HG02870 (cell line): ENCODE measurements around the gene ZNRF2.

Experiments used
- ATAC-seq: cut with Tn5 transposase; IDR thresholded peaks from one replicate; pipeline ENCODE4 v1.9.1; 2021; ENCODE audit warnings: mild to moderate bottlenecking, moderate library complexity; ENCODE audit not compliant: unreplicated experiment

ZNRF2 gene

GRCh38 chr7:30320392-30320791 lies 36.0 kb downstream of the ZNRF2 start:
- no peak for ATAC-seq

- ATAC-seq: no peak
Measured at GRCh38 chr7:30321089-30321881, 36.9 kb downstream of the ZNRF2 start.

- ATAC-seq: no peak
Measured at GRCh38 chr7:30321882-30322192, 37.4 kb downstream of the ZNRF2 start.

- peak; percentile 73 for ATAC-seq
Measured at GRCh38 chr7:30322271-30323005, 38.0 kb downstream of the ZNRF2 start.

GRCh38 chr7:30323006-30323355 lies 38.6 kb downstream of the ZNRF2 start:
- peak; percentile 45 for ATAC-seq

- ATAC-seq: no peak
Measured at GRCh38 chr7:30327813-30328212, 43.4 kb downstream of the ZNRF2 start.

GRCh38 chr7:30328381-30328780 lies 44.0 kb downstream of the ZNRF2 start:
- no peak for ATAC-seq

- no peak for ATAC-seq
Measured at GRCh38 chr7:30329716-30330115, 45.3 kb downstream of the ZNRF2 start.

- peak; percentile 67 for ATAC-seq
Measured at GRCh38 chr7:30330134-30331111, 46.0 kb downstream of the ZNRF2 start.

- no peak for ATAC-seq
Measured at GRCh38 chr7:30331338-30331737, 46.9 kb downstream of the ZNRF2 start.

- ATAC-seq: no peak
Measured at GRCh38 chr7:30332549-30332948, 48.2 kb downstream of the ZNRF2 start.

- no peak for ATAC-seq
Measured at GRCh38 chr7:30335763-30336487, 51.5 kb downstream of the ZNRF2 start.

GRCh38 chr7:30344513-30344912 lies 60.1 kb downstream of the ZNRF2 start:
- ATAC-seq: no peak

- no peak for ATAC-seq
Measured at GRCh38 chr7:30347226-30348082, 63.1 kb downstream of the ZNRF2 start.

GRCh38 chr7:30348083-30348560 lies 63.7 kb downstream of the ZNRF2 start:
- peak; percentile 92 for ATAC-seq

- no peak for ATAC-seq
Measured at GRCh38 chr7:30349170-30349569, 64.8 kb downstream of the ZNRF2 start.

GRCh38 chr7:30349816-30350215 lies 65.4 kb downstream of the ZNRF2 start:
- no peak for ATAC-seq

- no peak for ATAC-seq
Measured at GRCh38 chr7:30351286-30351685, 66.9 kb downstream of the ZNRF2 start.

GRCh38 chr7:30351724-30352123 lies 67.3 kb downstream of the ZNRF2 start:
- ATAC-seq: no peak

- ATAC-seq: no peak
Measured at GRCh38 chr7:30352169-30352568, 67.8 kb downstream of the ZNRF2 start.
